HG03378 (cell line): ENCODE data around the gene LTK.

Experiments
- ATAC-seq: cut with Tn5 transposase; IDR thresholded peaks from one replicate; pipeline ENCODE4 v1.9.1; 2021; ENCODE audit warnings: mild to moderate bottlenecking, moderate library complexity; ENCODE audit not compliant: unreplicated experiment

The LTK gene

GRCh38 chr15:41535544-41535943 lies 21.9 kb upstream of the LTK start:
- ATAC-seq, result no peak

GRCh38 chr15:41530363-41530956 lies 16.8 kb upstream of the LTK start:
- no peak for ATAC-seq

GRCh38 chr15:41523097-41523496 lies 9.5 kb upstream of the LTK start:
- ATAC-seq, result no peak

- no peak for ATAC-seq
Observed at GRCh38 chr15:41521614-41522013, 8.0 kb upstream of the LTK start.

- ATAC-seq, result no peak
Observed at GRCh38 chr15:41520636-41521035, 7.0 kb upstream of the LTK start.

GRCh38 chr15:41517895-41518449 lies 4.3 kb upstream of the LTK start:
- ATAC-seq, result no peak

- ATAC-seq, result no peak
Observed at GRCh38 chr15:41512940-41513505, 604 bp downstream of the LTK start.

- no peak for ATAC-seq
Observed at GRCh38 chr15:41512512-41512939, 1.1 kb downstream of the LTK start.

- no peak for ATAC-seq
Observed at GRCh38 chr15:41511899-41512369, 1.7 kb downstream of the LTK start.

GRCh38 chr15:41511331-41511898 lies 2.2 kb downstream of the LTK start:
- no peak for ATAC-seq

GRCh38 chr15:41510728-41511127 lies 2.9 kb downstream of the LTK start:
- no peak for ATAC-seq

GRCh38 chr15:41507820-41508290 lies 5.8 kb downstream of the LTK start:
- no peak for ATAC-seq

GRCh38 chr15:41506796-41507341 lies 6.8 kb downstream of the LTK start:
- no peak for ATAC-seq

- ATAC-seq, result no peak
Observed at GRCh38 chr15:41505776-41506175, 7.9 kb downstream of the LTK start.

- no peak for ATAC-seq
Observed at GRCh38 chr15:41504751-41505492, 8.7 kb downstream of the LTK start.

GRCh38 chr15:41503669-41504010 lies 10.0 kb downstream of the LTK start:
- ATAC-seq, result no peak

- no peak for ATAC-seq
Observed at GRCh38 chr15:41502795-41503668, 10.6 kb downstream of the LTK start.

- no peak for ATAC-seq
Observed at GRCh38 chr15:41501931-41502794, 11.5 kb downstream of the LTK start.

- no peak for ATAC-seq
Observed at GRCh38 chr15:41501191-41501917, 12.3 kb downstream of the LTK start.
